Spleen (tissue), 7 donors: Measurements from ENCODE around the gene C4A.
"Not testable (repeated sequence)": the region's sequence is repeated elsewhere in the genome, so short reads cannot be mapped to it uniquely, and the experiment has no call there.

ENCODE experiments used
- POLR2A ChIP-seq, 3 donors: fragments of 450-650 bp; IDR thresholded peaks; one replicate each; pipeline ENCODE4 v1.5.1; 2017; ENCODE audit warnings: antibody characterized with exemption in 3 of 3, mild to moderate bottlenecking in 1 of 3
- TF ChIP-seq, protein P1 (sequence below), 11 experiments: fragments of 200-600 bp in 7 of 11; fragments of 450-650 bp in 4 of 11; sonication (generic) in 4 of 11; IDR thresholded peaks in 8 of 11; conservative IDR thresholded peaks in 3 of 11; 1 replicate in 7 of 11; 2 replicates in 4 of 11; pipeline versions ENCODE4 v1.4.0 to v1.8.0; 2016 to 2021; ENCODE audit warnings: antibody characterized with exemption in 11 of 11, inconsistent platforms in 4 of 11, mild to moderate bottlenecking in 1 of 11
- donor health status: DM: no; HTN: no; CAD: no; lungs with moderate emphysema.
- donor health status: DM: no; HTN: no; CAD: no.
- donor health status: DM: no; HTN: no; CAD: no.

DNA sequence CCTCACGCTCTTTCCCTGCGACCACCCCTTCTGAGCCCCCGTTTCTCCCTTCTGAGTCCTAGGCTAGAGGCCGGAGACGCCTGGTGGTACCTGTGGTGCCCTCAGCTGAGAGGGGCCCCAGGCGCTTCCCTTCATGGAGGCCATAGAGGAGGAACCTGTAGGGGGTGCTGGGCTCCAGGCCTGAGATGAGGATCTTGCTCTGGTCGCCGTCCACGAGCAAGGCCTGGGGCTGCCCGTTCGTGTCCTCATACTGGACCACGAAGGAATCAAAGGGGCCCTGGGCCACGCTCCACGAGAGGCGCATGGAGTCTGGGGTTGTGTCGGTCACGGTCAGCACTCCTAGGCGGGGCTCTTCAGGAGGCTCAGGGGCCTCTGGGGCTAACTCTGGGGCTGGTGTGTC is 63.1 kb downstream of the C4A start:
- TF ChIP-seq, protein P1, sequence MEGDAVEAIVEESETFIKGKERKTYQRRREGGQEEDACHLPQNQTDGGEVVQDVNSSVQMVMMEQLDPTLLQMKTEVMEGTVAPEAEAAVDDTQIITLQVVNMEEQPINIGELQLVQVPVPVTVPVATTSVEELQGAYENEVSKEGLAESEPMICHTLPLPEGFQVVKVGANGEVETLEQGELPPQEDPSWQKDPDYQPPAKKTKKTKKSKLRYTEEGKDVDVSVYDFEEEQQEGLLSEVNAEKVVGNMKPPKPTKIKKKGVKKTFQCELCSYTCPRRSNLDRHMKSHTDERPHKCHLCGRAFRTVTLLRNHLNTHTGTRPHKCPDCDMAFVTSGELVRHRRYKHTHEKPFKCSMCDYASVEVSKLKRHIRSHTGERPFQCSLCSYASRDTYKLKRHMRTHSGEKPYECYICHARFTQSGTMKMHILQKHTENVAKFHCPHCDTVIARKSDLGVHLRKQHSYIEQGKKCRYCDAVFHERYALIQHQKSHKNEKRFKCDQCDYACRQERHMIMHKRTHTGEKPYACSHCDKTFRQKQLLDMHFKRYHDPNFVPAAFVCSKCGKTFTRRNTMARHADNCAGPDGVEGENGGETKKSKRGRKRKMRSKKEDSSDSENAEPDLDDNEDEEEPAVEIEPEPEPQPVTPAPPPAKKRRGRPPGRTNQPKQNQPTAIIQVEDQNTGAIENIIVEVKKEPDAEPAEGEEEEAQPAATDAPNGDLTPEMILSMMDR (IDR thresholded peaks at IDR 0.05 in 8 of 11, conservative IDR thresholded peaks at IDR 0.05 in 3 of 11): not testable (repeated sequence)
- not testable (repeated sequence) for TF ChIP-seq POLR2A (IDR thresholded peaks at IDR 0.05)
